ENCODE measurements around the gene CMSS1.

GRCh38 chr3:100089812-100090668, 272.4 kb downstream of the CMSS1 start:
- peak; percentile 77 for TF ChIP-seq CTCF (IDR thresholded peaks at IDR 0.05)
- no peak for TF ChIP-seq POLR2AphosphoS5 (IDR thresholded peaks at IDR 0.05; ENCODE audit: low read depth, low read length)
- no peak for TF ChIP-seq REST (IDR thresholded peaks at IDR 0.05; ENCODE audit: insufficient read depth in 1 of 2, low read depth in 2 of 2, low read length in 1 of 2)
